Measurements from ENCODE around the gene FHL2.
"Not testable (repeated sequence)": the region's sequence is repeated elsewhere in the genome, so short reads cannot be mapped to it uniquely, and the experiment has no call there.

The FHL2 gene

GRCh38 chr2:105398336-105399206, at the start of gene FHL2:
Gene FHL2 (minus strand): TSS chr2:105399051. CDS start chr2:105386516, 12,535 bp downstream.
- peak; percentile 73 for DNase-seq

GRCh38 chr2:105447476-105447875, 48.6 kb upstream of the FHL2 start:
- DNase-seq: no peak

- no peak for DNase-seq
Measured at GRCh38 chr2:105446501-105446900, 47.6 kb upstream of the FHL2 start.

GRCh38 chr2:105445976-105446375, 47.1 kb upstream of the FHL2 start:
- DNase-seq: no peak

GRCh38 chr2:105445498-105445897, 46.6 kb upstream of the FHL2 start:
- DNase-seq: no peak

GRCh38 chr2:105443617-105444598, 45.1 kb upstream of the FHL2 start:
- no peak for DNase-seq

GRCh38 chr2:105442721-105443120, 43.9 kb upstream of the FHL2 start:
- DNase-seq: no peak

- no peak for DNase-seq
Measured at GRCh38 chr2:105442056-105442455, 43.2 kb upstream of the FHL2 start.

GRCh38 chr2:105439141-105439540, 40.3 kb upstream of the FHL2 start:
- DNase-seq: no peak

- DNase-seq: no peak
Measured at GRCh38 chr2:105438104-105438929, 39.5 kb upstream of the FHL2 start.

- DNase-seq: no peak
Measured at GRCh38 chr2:105437708-105438103, 38.9 kb upstream of the FHL2 start.

- DNase-seq: no peak
Measured at GRCh38 chr2:105432749-105433148, 33.9 kb upstream of the FHL2 start.

- no peak for DNase-seq
Measured at GRCh38 chr2:105432044-105432399, 33.2 kb upstream of the FHL2 start.

- no peak for DNase-seq
Measured at GRCh38 chr2:105431367-105432043, 32.7 kb upstream of the FHL2 start.

GRCh38 chr2:105428387-105429018, 29.7 kb upstream of the FHL2 start:
- DNase-seq: no peak

GRCh38 chr2:105427485-105427884, 28.6 kb upstream of the FHL2 start:
- DNase-seq: no peak

GRCh38 chr2:105426626-105427292, 27.9 kb upstream of the FHL2 start:
- DNase-seq: no peak

- DNase-seq: no peak
Measured at GRCh38 chr2:105425936-105426625, 27.2 kb upstream of the FHL2 start.

GRCh38 chr2:105424836-105425235, 26.0 kb upstream of the FHL2 start:
- not testable (repeated sequence) for DNase-seq

- DNase-seq: no peak
Measured at GRCh38 chr2:105422801-105423200, 23.9 kb upstream of the FHL2 start.
